ENCODE measurements around the gene KIRREL3. TPM values are rescaled to one million over a fixed set of nuclear protein-coding genes. Genes with fewer than 3 reads are reported as not detected.

KIRREL3 gene
- total and polyA plus RNA-seq, 2 of the 8 experiments (the other 6 are each of a cell fraction or from before 2014, with no cell fraction given) = 0.29 to 0.32 TPM

DNA sequence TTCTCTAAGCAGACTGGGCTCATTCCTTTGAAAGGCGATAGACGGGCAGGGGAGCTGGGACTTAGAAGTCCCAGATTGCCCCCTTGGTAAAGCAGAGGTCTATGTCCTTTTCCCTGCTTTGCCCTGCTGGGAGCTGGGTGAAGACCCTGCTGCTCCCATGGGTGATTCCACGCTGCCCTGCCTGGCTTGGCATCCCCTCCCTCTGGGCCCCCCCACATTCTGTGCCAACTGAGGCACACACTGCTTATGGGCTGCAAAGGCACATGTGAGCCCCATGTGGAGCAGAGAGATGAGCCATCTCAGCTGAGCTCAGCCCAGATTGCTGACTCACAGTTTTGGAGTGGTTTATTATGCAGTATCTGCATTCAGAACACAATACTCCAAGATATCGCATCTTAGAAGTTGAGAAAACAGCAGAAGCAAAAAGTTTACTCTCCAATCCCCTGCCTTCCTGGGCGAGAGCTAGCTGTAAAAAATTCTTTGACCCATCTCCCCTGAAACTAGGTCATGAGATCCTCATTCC, 517.9 kb downstream of the KIRREL3 start:
- Histone ChIP-seq H3K27me3 (replicated peaks in 1 of 4; ENCODE audit: control insufficient read depth in 3 of 4, extremely low read depth in 1 of 4, insufficient read depth in 3 of 4, low read length in 3 of 4) (no peaks in the 10 kb centered on the region), H2BK120ac (replicated peaks; ENCODE audit: low read depth, low read length) (no peak overlapping the region), H3K56ac (replicated peaks; ENCODE audit: insufficient read length, low read depth, low read length) (no peak overlapping the region), H3K27ac (ENCODE audit: low read depth, low read length) (no peak overlapping the region), H3K4me2 (ENCODE audit: insufficient read depth in 1 of 2, low read depth in 2 of 2, low read length in 2 of 2) (no peak overlapping the region), H2AFZ (ENCODE audit: low read length) (no peak overlapping the region), H3K9me3 (ENCODE audit: insufficient read depth in 2 of 2, low read depth in 1 of 2, low read length in 1 of 2) (no peaks in the 10 kb centered on the region), H4K5ac (ENCODE audit: insufficient read length, low read depth, low read length) (no peak overlapping the region), H4K91ac (replicated peaks; ENCODE audit: insufficient read length, low read length) (no peak overlapping the region), H3K14ac (ENCODE audit: insufficient read length) (no peak overlapping the region), H2AK5ac (ENCODE audit: low read depth, low read length) (no peak overlapping the region), H4K8ac (ENCODE audit: extremely low read depth, insufficient read depth, low read length) (no peak overlapping the region), H3K4me1 (replicated peaks in 1 of 4; ENCODE audit: control insufficient read depth in 3 of 4, insufficient read depth in 4 of 4, low read length in 3 of 4) (peaks cover 0 to 5% (median 3%) of the 10 kb centered on the region in 4 experiments; a peak in 6 of 7 replicates), H3K23me2 (ENCODE audit: low read depth, low read length) (peaks cover 4% of the 10 kb centered on the region; the same call in 1 of the 2 replicates), H3K79me1 (ENCODE audit: low read depth, low read length) (no peaks in the 10 kb centered on the region), H3K4ac (replicated peaks; ENCODE audit: insufficient read length, low read depth, low read length) (no peak overlapping the region), H3K79me2 (ENCODE audit: control insufficient read depth in 1 of 2, insufficient read depth in 2 of 2, low read length in 2 of 2) (no peaks in the 10 kb centered on the region), H2BK15ac (ENCODE audit: low read length) (no peak overlapping the region), H3K23ac (ENCODE audit: insufficient read length) (no peak overlapping the region), H3K4me3 (ENCODE audit: extremely low read depth in 1 of 4, insufficient read depth in 2 of 4, low read depth in 3 of 4, low read length in 4 of 4) (no peak overlapping the region), H3K9ac (replicated peaks in 1 of 4; ENCODE audit: extremely low read depth in 1 of 4, low read depth in 3 of 4, low read length in 3 of 4) (no peak overlapping the region), H2BK20ac (ENCODE audit: low read length) (no peak overlapping the region), H2BK5ac (ENCODE audit: low read depth, low read length) (no peak overlapping the region), H4K20me1 (replicated peaks in 1 of 2; ENCODE audit: control insufficient read depth in 1 of 2, insufficient read depth in 2 of 2, low read length in 2 of 2) (no peaks in the 10 kb centered on the region), H2BK12ac (ENCODE audit: low read depth, low read length) (no peak overlapping the region), H3K36me3 (ENCODE audit: control insufficient read depth in 2 of 4, insufficient read depth in 4 of 4, low read length in 3 of 4) (no peaks in the 10 kb centered on the region), H3K18ac (ENCODE audit: extremely low read depth, low read length) (no peak overlapping the region)
- ChIA-PET POLR2A (ENCODE audit: partially characterized antibody) (no interaction called here), CTCF (ENCODE audit: partially characterized antibody) (interaction anchor here (1.0 to 3.6 kb wide), 9 partner anchors 8 to 486 kb away, joined by 3 to 21 read pairs (median 6); no protein-coding TSS in a partner anchor)
- 87% methylated on average over 5 of the region's 5 CpGs; no CpG with 5 or more reads in 1 of the 2 experiments for WGBS, 2 experiments (ENCODE audit: extremely low coverage in 1 of 2, insufficient coverage in 1 of 2, insufficient read length in 1 of 2, insufficient replicate concordance in 2 of 2, low coverage in 1 of 2, low lambda C conversion rate in 2 of 2, missing lambda C conversion rate in 1 of 2)
- TF ChIP-seq SIX5 (IDR thresholded peaks at IDR 0.05; ENCODE audit: low read depth, low read length) = no peak
- TF ChIP-seq HDAC6 (IDR thresholded peaks at IDR 0.05; ENCODE audit: low read depth, low read length) = no peak
- TF ChIP-seq KDM1A (IDR thresholded peaks at IDR 0.05; ENCODE audit: borderline replicate concordance, low read length) = no peak
- TF ChIP-seq NANOG (IDR thresholded peaks at IDR 0.05; ENCODE audit: insufficient read depth, low read depth, low read length, poor library complexity, severe bottlenecking) = no peak
- no peak for TF ChIP-seq CREB1 (IDR thresholded peaks at IDR 0.05)
- DNase-seq (ENCODE audit: low read depth in 1 of 2, low spot score in 2 of 2) = no peak
- no peak for FAIRE-seq

All from H1 (cell line).